Hematopoietic multipotent progenitor cell treated with erythropoietin and hydrocortisone succinate and interleukin-3 and kit ligand, for 6 days (in vitro differentiated cells): Measurements from ENCODE around the gene STMN1.
A peak's percentile ranks its signal among the peaks of the same experiment; 100 is the strongest.
"Not testable (repeated sequence)": the region's sequence is repeated elsewhere in the genome, so short reads cannot be mapped to it uniquely, and the experiment has no call there.

Experiments used
- DNase-seq: peaks from one replicate; pipeline ENCODE4 v3.0.0-alpha.2; 2015

Gene STMN1

DNA sequence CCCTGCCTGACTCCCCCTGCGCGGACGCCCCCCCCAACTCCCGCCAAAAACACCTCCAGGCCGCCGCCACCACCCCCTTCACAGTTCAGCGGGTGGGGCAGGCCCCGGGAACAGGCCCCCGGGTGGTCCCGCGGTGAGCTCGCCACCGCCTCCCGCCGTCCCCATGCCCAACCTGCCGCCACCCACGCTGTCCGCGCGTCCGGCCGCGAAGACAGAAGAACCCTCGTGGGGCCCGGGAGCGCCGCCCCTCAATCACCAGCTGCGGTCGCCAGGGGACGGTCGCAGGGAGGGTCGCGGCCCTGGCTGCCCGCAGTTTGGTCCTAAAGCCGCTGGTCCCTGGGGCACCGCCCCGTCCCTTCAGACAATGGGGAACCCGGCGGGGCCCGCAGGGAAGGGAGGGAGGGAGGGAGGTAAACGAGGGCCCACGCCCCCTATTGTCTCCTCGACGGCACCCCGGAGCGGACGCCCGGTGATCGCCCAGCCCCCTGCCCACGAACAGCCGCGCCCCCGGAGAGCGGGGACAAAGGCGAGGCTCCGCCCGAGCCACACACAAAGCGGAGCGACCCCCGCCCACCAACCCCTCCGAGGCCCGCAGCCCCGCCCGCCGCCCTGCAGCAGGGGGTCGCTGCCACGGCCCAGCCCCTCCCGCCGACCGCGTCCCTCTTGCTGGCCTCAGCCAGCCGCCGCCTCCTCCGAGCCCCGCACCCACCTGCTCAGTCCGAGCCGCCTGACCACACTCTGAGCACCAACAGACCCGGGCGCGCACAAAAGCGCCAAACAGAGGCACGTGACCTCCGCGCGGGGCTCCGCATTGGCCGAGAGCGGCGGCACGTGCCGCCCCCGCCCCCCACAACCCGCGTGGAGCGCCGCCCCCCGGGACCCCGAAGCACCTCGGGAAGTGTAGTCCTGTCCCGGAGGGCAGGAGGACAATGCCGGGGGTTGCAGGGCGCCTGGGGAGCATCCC lies at the start of gene STMN1:
STMN1 (minus strand) TSS at position 740 of the 964 bp plus-strand sequence. CDS start 1,743 bp downstream, outside the sequence.
- peak; percentile 95 for DNase-seq

DNA sequence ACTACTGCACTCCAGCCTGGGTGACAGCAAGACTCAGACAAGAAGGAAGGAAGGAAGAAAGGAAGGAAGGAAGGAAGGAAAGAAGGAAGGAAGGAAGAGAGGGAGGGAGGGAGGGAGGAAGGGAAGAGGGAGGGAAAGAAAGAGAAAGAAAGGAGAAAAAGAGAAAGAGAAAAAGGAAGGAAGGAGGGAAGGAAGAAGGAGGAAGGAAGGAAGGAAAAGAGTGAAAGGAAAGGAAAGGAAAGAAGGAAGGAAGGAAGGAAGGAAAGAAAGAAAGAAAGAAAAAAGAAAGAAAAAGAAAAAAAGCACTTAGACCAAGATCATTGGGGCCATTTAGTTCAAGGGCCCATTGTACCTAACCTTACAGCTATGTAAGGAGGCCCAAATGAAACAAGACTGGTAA lies 49.3 kb upstream of the STMN1 start:
- no peak for DNase-seq

DNA sequence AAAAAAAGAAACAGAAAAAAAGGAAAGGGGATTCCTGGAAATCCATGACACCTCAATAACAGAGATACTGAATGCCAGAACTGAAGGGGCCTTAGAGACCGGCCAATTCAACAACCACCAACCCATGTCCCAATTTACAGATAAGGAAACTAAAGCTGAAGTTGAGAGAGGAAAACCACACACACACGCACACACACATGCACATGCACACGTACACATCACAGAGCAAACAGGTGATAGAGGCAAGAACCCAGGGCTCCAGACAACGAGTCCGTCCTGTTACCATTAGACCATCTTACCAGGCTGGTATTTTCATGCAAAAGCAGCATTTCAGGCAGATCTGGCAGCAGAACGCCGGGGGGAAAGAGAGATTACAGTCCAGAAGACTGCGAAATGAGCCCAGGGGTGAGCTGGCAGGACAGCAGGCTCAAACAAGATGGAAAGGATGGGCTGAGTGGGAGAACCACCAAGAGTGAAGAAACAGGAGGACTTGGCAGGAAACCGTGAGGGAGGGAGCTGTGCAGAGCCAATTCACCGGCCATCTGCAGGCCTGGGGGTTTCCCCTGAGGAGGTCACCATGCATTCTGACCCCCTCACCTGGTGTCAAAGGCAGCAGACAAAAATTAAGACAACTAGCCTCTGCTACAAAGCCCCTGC lies 48.2 kb upstream of the STMN1 start:
- no peak for DNase-seq

DNA sequence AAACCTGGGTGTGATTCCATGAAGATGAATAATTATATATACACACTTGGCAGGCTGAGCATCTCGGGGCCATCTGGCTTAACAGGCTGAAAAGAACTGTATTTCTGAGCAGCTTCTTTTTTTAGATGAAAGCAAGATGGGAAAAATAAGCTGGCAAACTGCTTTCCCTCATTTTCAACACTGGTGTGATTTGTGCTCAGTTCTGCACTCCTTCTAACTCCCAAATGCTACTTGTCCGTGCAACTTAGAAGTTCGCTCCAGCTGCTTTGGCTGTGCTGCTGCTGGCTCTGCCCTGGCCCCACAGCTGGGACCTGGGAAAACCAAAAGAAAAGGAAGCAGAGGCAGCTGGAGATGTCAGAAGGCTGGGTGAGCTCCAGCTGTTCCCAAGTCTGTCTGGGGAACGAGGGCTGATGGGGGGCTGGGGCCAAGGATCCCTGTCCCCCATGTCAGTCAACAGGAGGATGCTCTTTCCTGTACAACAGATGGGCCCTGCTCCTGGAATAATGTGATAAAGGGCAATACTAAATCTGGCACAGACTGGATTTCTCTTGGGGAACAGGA lies 46.7 kb upstream of the STMN1 start:
- no peak for DNase-seq

DNA sequence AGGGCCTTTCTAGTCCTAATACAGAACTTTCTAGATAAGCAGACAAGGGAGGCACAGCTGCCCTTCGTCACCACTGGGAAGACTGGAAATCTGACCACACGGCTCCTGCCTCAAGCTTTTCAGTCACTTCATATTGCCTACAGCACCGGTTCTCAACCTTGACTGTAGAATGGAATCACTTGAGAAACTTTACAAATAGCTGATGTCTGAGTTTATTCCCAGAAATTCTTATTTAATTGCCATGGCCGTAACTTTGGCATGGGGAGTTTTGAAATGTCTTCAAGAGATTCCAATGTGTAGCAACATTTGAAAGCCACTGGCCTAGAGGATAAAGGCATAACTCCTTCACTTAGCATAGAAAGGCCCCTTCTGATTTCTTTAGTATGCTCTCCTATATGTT lies 42.4 kb upstream of the STMN1 start:
- no peak for DNase-seq

DNA sequence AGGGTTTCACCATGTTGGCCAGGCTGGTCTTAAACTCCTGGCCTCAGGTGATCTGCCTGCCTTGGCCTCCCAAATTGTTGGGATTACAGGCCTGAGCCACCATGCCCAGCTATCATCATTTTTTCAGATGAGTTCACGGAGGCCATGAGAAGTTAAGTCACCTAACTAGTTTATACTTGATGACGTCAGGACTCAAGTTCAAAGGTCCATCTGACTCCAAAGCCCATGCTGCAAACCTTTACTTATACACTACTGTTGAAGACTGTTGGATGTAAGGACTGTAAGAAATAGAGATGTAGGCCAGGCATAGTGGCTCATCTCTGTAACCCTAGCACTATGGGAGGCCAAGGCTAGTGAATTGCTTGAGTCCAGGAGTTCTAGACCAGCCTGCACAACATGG lies 40.8 kb upstream of the STMN1 start:
- no peak for DNase-seq

DNA sequence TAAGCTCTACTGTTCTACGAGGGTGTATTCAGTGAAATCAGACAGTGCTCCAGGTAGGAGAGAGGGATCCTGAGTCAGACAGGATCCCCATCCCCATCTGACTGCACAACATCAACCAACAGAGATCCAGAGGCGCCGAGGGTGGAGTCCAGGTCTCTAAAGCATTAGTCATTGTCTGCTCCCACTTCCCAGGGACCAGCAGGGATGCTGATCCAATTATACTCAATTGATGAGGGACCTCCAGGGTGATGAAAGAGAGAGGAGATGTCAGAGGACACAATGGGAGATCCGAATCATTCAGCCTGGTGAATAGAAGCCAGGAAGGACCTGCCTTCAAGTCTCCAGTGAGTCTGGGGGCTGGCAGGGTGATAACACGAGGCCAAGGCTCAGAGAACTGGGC lies 39.5 kb upstream of the STMN1 start:
- DNase-seq, result no peak

DNA sequence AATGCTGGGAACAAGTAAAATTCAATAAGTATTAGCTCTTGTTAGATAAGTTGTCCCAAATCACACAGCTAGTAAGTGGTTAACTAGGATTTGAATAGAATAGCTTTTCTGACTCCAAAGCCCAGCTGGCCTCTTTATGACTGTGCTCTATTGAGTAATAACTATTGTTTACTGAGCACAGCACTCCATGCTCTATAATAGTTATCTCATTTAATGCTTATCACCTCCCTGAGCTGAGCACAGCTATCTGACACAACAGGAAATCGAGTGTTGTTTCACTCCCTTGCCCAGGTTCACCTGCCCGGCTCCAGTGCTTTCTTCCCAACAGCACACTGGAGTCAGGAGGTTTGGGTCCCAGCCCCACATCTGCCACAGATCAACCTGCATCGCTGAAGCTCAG lies 38.8 kb upstream of the STMN1 start:
- no peak for DNase-seq

DNA sequence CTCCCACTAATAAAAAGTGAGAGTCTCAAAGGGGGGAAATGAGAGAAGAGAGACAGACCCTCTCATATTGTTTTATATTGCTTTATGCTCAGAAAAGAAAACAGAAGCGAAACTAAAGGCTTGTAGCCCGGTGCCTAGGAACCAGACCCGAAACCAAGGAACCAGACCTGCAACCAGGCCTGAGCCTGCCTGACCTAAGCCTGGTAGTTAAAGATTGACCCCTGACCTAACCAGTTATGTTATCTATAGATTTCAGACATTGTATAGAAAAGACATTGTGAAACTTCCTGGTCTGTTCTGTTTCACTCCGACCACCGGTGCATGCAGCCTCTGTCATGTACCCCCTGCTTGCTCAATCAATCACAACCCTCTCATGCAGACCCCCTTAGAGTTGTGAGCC lies 37.3 kb upstream of the STMN1 start:
- DNase-seq, result not testable (repeated sequence)

DNA sequence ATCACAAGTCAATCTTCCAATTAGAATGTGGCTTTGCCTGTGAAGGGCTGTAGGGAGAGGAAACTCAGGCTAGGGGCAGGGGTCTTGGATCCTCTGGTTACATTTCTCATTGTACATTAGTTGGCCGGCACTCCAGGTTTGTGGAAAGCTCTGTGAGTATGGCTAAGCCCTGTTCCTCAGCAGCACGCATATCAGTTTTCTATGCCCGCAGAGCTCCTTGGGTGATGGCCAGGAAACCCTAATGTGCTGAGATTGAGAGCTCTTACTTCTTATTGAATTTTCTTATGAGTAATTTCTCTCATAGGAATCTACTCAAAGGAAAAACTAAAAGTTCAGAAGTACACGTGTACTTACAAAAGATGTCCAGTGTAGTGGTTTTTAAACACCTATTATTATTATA lies 30.7 kb upstream of the STMN1 start:
- DNase-seq, result no peak

DNA sequence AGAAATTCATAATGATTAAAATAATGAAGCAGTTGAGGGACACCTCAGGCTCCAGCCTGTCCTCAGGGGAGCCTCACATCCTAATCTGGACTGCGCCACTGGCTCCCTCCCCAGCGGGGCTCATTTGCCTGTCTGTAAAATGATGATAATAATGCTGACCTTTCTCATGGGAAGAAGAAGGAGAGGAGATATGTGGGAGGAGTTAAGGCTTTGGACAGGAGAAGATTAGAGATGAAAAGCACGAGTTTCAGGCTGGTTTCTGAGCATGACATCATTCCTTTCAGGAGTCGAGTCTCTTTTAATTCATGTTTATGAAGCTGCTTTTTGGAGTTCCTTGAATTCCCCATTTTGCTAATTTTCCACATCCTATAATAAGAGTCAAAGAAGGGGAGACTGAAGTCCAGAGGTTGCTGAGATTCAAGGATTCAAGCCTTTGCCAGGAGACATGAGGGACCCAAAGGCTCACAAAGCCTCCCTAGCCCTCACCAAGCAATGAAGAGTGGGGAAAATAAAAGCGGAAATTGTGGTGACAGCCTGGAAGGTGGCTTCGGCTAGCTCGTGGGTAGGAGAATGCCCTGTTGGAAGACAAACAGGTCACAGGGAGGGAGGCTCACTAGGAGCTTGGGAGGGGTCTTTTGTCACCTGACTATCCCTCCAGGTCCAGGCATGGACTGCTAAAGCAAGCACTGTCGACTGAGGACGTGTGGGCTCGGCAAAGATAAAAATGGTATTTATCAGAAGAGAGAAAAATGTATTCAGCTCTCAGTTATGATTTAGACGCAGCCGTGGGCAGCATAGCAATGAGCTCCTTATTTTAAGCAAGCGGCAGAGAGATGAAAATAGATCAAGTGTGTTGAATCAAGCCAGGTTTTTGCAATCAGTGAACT lies 27.5 kb upstream of the STMN1 start:
- DNase-seq, result peak; percentile 86

DNA sequence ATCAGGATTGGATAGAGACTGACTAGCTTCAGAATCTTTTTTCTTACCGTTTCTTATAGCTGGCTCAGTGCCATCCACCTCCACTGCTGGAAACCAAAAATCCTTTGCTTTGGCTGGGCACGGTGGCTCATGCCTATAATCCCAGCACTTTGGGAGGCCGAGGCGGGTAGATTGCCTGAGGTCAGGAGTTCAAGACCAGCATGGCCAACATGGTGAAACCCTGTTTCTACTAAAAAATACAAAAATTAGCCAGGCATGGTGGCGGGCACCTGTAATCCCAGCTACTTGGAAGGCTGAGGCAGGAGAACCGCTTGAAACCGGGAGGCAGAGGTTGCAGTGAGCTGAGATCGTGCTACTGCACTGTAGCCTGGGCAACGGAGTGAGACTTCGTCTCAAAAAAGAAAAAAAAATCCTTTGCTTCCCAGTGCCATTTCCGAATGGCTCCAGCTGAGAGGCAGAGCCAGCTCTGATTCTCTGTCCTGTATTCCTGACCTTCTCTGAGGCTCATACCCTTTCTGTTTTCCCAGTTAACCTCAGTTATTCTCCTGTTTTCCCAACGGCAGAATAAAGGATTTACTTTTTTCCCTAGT lies 26.7 kb upstream of the STMN1 start:
- DNase-seq, result not testable (repeated sequence)

DNA sequence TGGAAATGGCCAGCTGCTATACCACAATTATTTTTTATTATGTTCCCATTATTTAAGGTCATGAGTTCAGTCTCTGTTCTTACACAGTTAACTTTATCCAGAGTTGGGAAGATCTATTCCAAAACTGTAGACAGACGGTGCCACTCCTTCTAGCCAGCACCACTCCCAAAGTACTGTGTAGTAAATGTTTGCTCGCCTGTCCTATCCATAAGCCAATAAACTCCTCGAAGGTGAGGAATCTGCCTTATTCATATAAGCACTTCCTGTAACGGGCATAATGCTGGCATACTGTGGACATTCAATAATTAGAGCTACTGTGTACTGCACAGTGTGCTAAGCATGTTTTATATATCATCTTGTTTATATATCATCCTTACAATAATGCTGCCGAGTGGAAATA lies 26.1 kb upstream of the STMN1 start:
- DNase-seq, result no peak

DNA sequence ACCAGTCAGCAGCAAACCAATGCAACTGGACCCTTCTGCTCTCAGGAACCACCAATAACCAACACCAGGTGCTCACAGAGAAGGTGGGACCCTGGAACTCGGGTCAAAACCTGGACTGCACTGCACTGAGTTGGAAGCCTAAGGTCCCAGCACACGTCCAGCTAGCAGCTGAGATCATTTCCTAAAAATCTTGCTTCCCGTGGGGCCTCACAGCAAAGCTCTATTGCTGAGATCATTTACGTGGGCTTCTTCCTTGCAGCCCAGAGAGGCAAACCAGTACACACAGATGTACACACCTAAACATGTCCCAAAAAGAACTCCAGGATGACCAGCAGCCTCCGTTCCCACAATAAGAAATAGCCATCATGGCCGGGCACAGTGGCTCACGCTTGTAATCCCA lies 22.8 kb upstream of the STMN1 start:
- DNase-seq, result no peak

DNA sequence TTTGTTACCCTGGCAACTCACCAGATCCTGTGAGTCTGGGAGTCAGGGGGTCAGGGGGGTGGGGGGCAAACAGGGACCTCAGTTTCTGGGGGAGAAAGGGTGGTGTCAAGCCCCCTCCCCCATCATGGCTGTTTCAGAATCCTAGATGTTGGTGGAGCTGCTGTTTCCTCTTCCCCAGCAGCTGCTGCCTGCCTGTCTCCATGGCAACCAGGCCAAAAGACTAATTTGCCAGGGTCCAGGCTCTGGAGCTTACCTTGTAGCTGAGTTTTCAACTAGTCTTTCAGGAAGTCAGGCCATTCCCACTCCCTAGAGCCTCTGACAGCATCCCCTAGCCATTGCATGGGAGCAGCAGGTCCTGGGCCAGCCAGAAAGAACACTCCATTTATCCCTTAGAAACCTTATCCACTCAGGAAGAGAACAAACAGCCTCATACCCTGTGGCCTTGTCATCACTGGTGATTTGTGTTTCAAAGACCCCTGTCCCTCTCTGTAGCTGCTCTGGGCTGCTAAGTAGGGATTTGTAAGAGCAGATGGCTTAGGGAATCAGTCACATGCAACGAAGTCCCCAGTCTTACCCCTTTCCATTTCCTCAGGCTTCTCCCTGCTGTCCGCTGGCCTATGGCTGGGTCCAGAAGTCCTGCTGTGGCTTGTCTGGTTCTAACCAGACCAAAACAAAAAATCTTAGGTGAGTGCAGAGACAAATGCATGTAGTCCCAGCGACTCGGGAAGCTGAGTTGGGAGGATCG lies 21.5 kb upstream of the STMN1 start:
- DNase-seq, result no peak

DNA sequence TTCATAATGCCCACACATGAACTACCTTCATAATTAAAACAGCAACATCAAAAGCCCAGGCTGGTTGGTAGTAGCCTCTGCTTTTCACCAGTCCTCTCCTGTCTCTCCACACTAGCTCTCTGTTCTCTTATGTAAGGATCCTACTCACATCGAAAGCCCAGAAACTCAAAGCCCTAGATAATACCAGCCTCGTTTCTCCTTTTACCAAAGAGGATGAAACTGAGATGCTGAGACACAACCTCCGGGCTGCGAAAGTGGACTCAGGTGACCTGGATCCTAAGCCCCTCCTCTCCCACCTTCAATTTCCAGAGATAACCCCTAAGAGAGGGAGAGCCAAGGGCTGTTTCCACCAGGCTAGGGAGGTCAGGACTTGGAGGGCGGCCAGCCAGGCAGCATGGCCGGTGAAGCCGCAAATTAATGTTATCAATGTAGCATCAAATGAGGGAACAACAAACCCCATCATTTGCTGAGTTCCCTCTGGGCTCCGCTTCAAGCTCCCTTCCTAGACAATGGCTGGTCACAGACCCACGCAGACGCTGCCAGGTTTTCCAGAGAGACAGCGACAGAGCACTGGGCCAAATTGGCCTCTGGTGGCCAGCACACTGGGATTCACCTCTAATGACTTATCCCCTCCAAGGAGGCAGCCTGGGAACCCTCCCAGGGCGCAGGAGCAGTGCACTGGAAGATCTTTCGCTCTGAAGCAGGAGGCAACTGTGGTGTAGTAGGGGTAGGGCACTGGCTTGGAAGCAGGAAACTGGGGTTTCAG lies 20.7 kb upstream of the STMN1 start:
- DNase-seq, result no peak

DNA sequence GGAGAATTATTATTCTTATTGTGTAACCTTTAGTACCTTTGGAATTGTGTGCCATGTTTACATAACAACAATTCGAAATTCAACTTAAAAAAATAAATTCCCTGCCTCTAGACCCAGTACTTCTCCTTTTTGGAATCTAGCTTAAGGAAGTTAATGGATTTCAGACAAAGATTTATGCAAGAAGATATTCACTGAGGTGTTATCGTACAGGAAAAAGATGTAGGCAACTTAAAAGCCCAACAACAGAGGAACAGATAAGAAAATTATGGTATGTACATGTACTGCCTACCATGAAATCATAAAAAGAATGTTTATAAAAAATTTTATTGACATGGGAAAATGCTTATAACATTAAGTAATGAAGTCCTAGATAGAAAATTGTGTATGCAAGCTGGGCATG lies 18.2 kb upstream of the STMN1 start:
- DNase-seq, result no peak

DNA sequence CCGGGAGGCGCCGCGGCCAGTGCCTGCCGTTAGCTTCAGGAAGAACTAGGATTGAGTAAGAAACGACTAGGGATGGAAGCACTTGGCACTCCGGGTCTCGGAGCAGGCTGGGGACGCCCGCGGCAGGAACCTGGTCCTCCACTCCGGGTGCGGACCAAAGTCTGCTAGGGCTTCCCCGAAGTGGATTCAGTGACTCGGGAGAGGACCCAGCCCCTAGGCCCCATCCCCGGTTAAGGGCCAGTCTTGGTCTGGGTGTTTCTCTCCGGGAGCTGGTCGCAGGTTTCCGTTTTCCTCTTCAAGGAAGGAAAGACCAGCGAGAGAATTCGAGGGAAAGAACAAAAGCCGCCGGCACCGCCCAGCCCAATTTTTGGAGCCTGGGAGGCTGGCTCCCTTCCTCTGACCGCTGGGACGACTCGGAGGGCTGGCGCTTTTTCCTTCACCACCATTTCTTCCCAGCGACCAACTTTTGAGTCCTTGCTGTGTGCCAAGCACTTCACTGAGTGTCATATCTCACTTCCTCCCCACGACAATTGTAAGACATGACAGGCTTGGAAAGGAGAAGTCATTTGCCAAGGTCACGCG lies 16.8 kb upstream of the STMN1 start:
- DNase-seq, result peak; percentile 64

DNA sequence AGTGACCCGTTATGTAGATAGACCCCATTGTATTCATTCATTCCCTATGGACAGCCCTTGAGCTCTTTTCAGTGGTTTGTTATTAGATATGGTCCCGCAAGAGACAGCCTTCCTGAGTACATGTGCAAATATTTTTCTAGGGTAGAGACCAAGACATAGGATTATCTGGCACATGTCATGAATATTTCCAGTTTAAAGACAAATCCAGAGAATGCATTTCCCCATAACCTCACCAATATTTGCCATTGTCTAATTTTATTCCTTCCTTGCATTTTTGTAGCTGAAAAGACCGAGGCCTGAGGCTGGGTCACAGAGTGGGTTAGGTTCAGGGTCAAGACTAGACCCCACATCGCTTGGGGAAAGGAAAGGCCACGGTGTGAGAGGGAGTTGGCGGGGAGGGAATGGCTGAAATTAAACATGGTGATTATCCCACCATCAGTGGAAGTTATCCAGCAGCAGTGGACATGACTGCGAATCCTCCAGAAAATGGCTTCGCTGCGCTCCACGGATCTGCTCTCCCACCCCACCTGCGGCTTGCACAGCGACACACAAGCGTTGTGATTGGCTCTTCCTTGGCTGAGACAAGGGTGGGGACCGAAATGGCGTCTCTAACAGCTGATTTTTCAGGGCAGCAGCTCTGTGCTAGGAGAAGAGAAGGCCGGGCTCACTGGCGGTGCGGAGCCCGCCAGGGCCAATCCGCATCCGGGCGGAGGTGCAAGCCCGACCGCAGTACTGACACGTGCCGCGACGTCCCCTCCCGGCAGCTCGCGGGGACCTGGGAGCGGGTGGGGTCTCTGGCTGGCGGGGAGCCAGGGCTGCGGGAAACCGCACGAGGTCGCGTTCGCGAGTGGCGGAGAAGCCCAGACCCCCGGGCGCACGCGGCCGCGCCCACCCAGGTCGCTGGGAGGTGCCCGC lies 16.1 kb upstream of the STMN1 start:
- peak; percentile 84 for DNase-seq
